Smooth muscle cell (in vitro differentiated cells): ENCODE results near the gene TULP4. TPM values are rescaled to one million over a fixed set of nuclear protein-coding genes. Genes with fewer than 3 reads are reported as not detected.

Source experiments
- DNase-seq: peaks from one replicate; lab custom pipeline; 2025; ENCODE audit not compliant: unreplicated experiment; lab: John Stamatoyannopoulos, UW
- H2AFZ ChIP-seq: fragments of 200-600 bp; sonication (generic); 2 replicates; pipeline ENCODE4 v1.6.0; 2016; ENCODE audit warnings: antibody characterized with exemption, low read depth, mild to moderate bottlenecking
- H3F3A ChIP-seq: fragments of 200-600 bp; sonication (generic); 2 replicates; pipeline ENCODE4 v1.6.0; 2017; ENCODE audit warnings: antibody characterized with exemption, low read depth
- H3K27ac ChIP-seq: fragments of 200-600 bp; sonication (generic); 2 replicates; pipeline ENCODE4 v1.5.1; 2016; ENCODE audit warnings: low read depth, mild to moderate bottlenecking
- H3K27me3 ChIP-seq: fragments of 200-600 bp; sonication (generic); 2 replicates; pipeline ENCODE4 v1.6.1; 2016; ENCODE audit warnings: low read depth, mild to moderate bottlenecking
- H3K36me3 ChIP-seq: fragments of 200-600 bp; sonication (generic); 2 replicates; pipeline ENCODE4 v1.5.1; 2016; ENCODE audit warnings: low read depth
- H3K4me1 ChIP-seq: fragments of 200-600 bp; sonication (generic); 2 replicates; pipeline ENCODE4 v1.5.1; 2016; ENCODE audit warnings: low read depth
- H3K4me2 ChIP-seq: fragments of 200-600 bp; sonication (generic); 2 replicates; pipeline ENCODE4 v1.6.0; 2016; ENCODE audit warnings: mild to moderate bottlenecking
- H3K4me3 ChIP-seq: fragments of 200-600 bp; sonication (generic); 2 replicates; pipeline ENCODE4 v1.5.1; 2016; ENCODE audit warnings: mild to moderate bottlenecking
- H3K79me2 ChIP-seq: fragments of 200-600 bp; sonication (generic); 2 replicates; pipeline ENCODE4 v1.6.0; 2016; ENCODE audit warnings: low read depth, mild to moderate bottlenecking
- H3K9ac ChIP-seq: fragments of 200-600 bp; sonication (generic); 2 replicates; pipeline ENCODE4 v1.6.0; 2016; ENCODE audit warnings: low read depth
- H3K9me3 ChIP-seq: fragments of 200-600 bp; sonication (generic); replicated peaks from 2 replicates; pipeline ENCODE4 v1.5.1; 2016; ENCODE audit warnings: low read depth
- H4K20me1 ChIP-seq: fragments of 200-600 bp; sonication (generic); 2 replicates; pipeline ENCODE4 v1.6.0; 2016; ENCODE audit warnings: low read depth
- WGBS: methylation state at CpG from one replicate; pipeline ENCODE4 v1.1.7; 2016; ENCODE audit warnings: low lambda C conversion rate; 5-methylcytosine and 5-hydroxymethylcytosine counted together
- polyA plus RNA-seq: library from polyadenylated mRNA; unstranded; fragments of >200 nt; fragmentation: Nextera tagmentation; extraction: Ambion mirVana; gene quantifications from 2 replicates; pipeline ENCODE4 v1.2.1, GENCODE V29; 2016
- total RNA-seq: library from RNA; depleted of rRNA; stranded (reverse); fragments of >200 nt; gene quantifications from 2 replicates; pipeline ENCODE4 v1.2.3, GENCODE V29; 2014
- TF ChIP-seq, protein P1 (sequence below): fragments of 200-600 bp; sonication (generic); IDR thresholded peaks from 2 replicates; pipeline ENCODE4 v1.5.1; 2017; ENCODE audit warnings: borderline replicate concordance, mild to moderate bottlenecking, antibody characterized with exemption; ENCODE audit not compliant: insufficient read depth, poor library complexity, severe bottlenecking

Gene TULP4
- total and polyA plus RNA-seq, 2 experiments from 2014 or later, result 16.1 to 85.0 TPM

DNA sequence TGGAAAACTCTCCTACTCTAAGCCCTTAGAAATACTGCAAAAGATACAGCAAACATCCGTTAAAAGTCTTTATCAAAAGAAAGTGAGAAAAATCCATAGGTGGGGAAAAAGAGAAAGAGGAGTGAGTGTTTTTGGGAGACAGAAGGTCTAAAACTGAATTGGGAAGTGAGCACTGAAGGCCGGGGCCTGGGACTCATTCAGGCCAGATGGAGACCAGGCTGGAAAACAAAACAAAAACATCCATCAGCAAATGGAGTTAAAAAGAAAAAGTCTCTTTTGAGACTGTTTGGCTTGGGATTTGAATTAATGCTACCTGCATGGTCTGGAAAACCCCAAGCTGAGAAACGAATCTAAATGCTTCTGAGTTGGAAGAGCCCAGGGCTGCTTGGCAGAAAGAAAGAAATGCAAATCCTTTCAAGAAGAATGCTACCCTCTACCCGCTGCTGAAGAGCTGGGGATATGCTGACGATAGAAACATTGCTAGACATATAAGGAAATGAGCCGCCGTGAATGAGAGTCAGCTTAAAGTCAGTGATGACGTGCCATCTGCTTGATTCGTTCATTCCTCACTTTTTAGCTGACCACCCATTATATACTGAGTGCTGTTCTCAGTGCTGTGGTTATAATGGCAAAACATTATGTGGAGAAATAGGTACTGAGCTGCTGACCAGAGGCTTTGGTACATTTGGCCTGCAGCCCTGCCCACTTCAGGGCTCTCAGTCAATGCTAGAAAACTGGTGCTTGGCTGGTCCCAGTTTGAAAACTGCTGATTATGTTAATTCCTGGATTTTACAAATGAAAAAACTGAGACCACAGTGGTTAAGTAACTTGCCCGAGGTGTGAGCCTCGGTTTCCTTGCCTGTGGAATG lies 28.0 kb upstream of the TULP4 start:
- peaks cover 10% of the 10 kb centered on the region for H4K20me1 ChIP-seq
- H3F3A ChIP-seq, result peaks cover 23% of the 10 kb centered on the region
- H3K36me3 ChIP-seq, result no peaks in the 10 kb centered on the region
- peak overlapping the region; percentile 95 for H3K27ac ChIP-seq
- TF ChIP-seq, protein P1, sequence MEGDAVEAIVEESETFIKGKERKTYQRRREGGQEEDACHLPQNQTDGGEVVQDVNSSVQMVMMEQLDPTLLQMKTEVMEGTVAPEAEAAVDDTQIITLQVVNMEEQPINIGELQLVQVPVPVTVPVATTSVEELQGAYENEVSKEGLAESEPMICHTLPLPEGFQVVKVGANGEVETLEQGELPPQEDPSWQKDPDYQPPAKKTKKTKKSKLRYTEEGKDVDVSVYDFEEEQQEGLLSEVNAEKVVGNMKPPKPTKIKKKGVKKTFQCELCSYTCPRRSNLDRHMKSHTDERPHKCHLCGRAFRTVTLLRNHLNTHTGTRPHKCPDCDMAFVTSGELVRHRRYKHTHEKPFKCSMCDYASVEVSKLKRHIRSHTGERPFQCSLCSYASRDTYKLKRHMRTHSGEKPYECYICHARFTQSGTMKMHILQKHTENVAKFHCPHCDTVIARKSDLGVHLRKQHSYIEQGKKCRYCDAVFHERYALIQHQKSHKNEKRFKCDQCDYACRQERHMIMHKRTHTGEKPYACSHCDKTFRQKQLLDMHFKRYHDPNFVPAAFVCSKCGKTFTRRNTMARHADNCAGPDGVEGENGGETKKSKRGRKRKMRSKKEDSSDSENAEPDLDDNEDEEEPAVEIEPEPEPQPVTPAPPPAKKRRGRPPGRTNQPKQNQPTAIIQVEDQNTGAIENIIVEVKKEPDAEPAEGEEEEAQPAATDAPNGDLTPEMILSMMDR, result no peak
- no peak overlapping the region for H3K4me3 ChIP-seq
- H3K4me2 ChIP-seq, result peak overlapping the region; percentile 71
- H3K79me2 ChIP-seq, result peaks cover 36% of the 10 kb centered on the region
- no peak for DNase-seq
- peaks cover 37% of the 10 kb centered on the region for H3K4me1 ChIP-seq
- peak overlapping the region; percentile 14 for H2AFZ ChIP-seq
- H3K9me3 ChIP-seq, result no peaks in the 10 kb centered on the region
- peak overlapping the region; percentile 73 for H3K9ac ChIP-seq
- WGBS, result 32% methylated on average over 11 of the region's 11 CpGs
- no peaks in the 10 kb centered on the region for H3K27me3 ChIP-seq

DNA sequence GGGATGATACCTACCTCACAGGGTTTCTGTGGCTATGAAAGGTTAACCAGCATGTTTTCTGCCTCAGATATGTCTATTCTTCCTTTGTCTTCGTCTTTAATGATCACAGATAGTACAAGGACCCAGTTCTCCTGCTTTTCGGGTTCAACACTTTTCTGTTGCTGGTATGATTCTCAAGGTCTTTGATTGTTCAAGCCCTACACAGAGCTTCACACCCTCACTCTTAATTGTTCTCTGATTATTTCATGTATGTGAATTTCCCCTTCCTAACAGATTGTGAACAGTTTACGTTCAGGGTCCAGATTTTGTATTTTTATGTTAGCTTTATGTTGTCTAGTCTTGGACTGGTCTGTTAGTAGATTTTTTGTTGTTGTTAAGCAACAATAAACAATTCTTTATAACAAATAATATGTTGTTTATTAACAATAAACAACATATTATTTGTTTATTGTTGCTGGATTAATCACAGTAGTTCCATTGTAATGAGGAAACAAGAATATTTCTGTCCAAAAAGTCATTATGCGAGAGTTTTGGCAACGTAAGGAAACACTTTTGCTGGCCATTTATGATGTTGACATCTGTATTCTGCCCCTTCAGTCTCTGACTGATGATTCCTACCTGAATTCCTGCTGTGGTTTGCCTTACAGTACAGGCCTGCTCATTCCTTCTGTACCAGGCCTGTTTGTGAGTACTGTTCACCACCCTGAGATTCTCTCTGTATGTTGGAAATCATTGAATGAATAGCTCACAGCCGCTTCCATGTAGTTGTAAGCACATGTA lies 27.2 kb upstream of the TULP4 start:
- H3K27ac ChIP-seq, result peak overlapping the region; percentile 95
- H3F3A ChIP-seq, result peaks cover 23% of the 10 kb centered on the region
- TF ChIP-seq, protein P1, result no peak
- no peak overlapping the region for H3K4me3 ChIP-seq
- peaks cover 5% of the 10 kb centered on the region for H4K20me1 ChIP-seq
- no peaks in the 10 kb centered on the region for H3K36me3 ChIP-seq
- peaks cover 37% of the 10 kb centered on the region for H3K4me1 ChIP-seq
- H3K27me3 ChIP-seq, result no peaks in the 10 kb centered on the region
- 94% methylated on average over 6 of the region's 6 CpGs for WGBS
- H3K9ac ChIP-seq, result peak overlapping the region; percentile 58
- no peaks in the 10 kb centered on the region for H3K9me3 ChIP-seq
- H2AFZ ChIP-seq, result no peak overlapping the region
- H3K4me2 ChIP-seq, result peak overlapping the region; percentile 71
- DNase-seq, result no peak
- peaks cover 38% of the 10 kb centered on the region for H3K79me2 ChIP-seq

DNA sequence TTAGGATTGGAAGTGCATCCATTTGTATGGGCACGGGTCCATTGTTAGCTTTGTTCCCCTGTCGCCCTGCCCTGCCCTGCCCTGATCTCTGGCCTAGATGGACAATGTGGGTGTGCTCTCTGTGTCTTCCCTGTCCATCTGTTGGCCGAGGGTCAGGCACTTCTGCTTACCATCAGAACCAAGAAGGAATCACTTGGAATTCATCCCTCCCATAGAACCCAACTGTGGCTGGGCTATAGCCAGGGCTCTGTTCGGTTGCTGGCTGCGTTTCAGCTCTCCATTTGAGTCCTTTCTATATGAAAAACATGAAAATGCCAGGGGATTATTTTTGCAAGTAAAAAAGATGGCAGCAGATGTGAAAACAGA lies 26.6 kb upstream of the TULP4 start:
- DNase-seq, result no peak
- peaks cover 37% of the 10 kb centered on the region for H3K79me2 ChIP-seq
- 91% methylated on average over 5 of the region's 5 CpGs for WGBS
- peak overlapping the region; percentile 95 for H3K27ac ChIP-seq
- H3F3A ChIP-seq, result peaks cover 23% of the 10 kb centered on the region
- H3K9me3 ChIP-seq, result no peaks in the 10 kb centered on the region
- H3K27me3 ChIP-seq, result no peaks in the 10 kb centered on the region
- TF ChIP-seq, protein P1, result no peak
- peak overlapping the region; percentile 3 for H3K4me2 ChIP-seq
- peaks cover 5% of the 10 kb centered on the region for H4K20me1 ChIP-seq
- H3K4me1 ChIP-seq, result peaks cover 37% of the 10 kb centered on the region
- no peak overlapping the region for H3K4me3 ChIP-seq
- no peaks in the 10 kb centered on the region for H3K36me3 ChIP-seq
- H3K9ac ChIP-seq, result no peak overlapping the region
- no peak overlapping the region for H2AFZ ChIP-seq
